Measurements from ENCODE around the gene CENPC.
"Not testable (repeated sequence)": the region's sequence is repeated elsewhere in the genome, so short reads cannot be mapped to it uniquely, and the experiment has no call there.

The CENPC gene

GRCh38 chr4:67466751-67467150 lies 78.6 kb downstream of the CENPC start:
- no peak for DNase-seq (ENCODE audit: low read depth in 2 of 2)

GRCh38 chr4:67465763-67466052 lies 79.6 kb downstream of the CENPC start:
- DNase-seq (ENCODE audit: low read depth in 2 of 2), result no peak

DNA sequence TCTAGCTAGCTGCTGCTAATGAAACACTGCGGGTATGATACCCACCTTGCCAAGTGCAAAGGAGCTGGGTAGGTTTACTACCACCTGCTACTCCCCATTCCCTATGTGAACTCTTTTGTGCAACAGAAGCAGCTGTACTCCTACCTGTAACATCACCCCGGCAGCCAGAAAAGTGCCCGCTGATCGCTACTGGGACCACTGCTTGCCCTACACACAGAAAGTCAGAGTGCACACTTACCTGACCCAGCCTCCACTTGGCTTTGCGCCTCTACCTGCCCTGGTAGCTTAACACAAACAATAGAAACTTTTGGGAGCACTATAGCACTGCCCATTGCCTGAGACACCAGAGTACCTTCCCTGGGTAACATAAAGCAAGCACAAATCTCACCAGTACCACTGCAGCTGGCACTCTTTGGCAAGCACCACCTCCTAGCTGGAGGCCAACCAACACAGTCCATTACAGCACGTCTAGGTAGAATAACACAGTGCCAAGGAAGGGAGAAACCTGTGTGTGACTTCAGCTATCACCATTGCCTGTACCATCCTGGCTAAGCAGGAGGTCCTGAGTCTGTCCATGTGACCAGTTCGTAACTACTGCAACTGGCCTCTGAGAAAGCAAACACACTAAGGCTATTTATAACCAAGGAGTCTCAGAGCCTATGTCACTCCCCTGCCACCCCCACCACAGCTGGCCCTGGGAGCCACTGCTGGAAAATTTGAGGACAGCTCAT lies 80.1 kb downstream of the CENPC start:
- no peak for DNase-seq (ENCODE audit: low read depth in 2 of 2)

DNA sequence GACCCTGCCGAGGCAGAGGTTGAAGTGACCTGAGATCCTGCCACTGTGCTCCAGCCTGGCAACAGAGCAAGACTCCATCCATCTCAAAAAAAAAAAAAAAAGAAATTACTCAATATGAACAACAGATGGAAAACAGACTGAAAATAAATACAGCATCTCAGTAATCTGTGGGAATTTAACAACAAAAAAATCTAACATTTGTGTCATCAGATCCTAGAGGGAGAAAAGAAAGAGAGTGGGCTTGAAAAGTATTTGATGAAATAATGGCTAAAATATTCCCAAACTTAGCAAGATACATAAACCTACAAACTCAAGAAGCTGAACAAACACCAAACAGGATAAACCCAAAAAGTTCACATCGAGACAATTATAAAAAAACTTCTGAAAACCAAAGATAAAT lies 84.7 kb downstream of the CENPC start:
- no peak for DNase-seq (ENCODE audit: low read depth in 2 of 2)

DNA sequence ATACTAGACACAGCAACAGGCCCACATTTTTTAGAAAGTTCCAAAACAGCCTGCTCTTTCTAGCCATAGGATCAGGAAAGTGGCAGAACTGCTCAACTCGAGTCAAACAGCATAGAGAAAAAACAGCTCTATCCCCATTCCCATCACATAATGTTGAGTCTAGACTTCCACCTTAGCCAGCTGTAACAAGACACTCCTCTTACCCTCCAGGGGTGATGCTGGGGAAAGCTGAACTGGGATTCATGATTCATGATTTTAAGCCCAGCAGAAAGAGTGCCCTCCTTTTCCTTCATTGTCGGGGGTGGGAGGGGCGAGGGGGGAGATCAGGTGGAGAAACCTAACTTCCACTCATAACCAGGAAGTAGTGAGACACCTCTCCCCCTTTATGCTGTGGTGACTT lies 86.1 kb downstream of the CENPC start:
- DNase-seq (ENCODE audit: low read depth in 2 of 2), result no peak

- DNase-seq (ENCODE audit: low read depth in 2 of 2), result no peak
Measured at GRCh38 chr4:67456577-67457196, 88.6 kb downstream of the CENPC start.

- DNase-seq (ENCODE audit: low read depth in 2 of 2), result not testable (repeated sequence)
Measured at GRCh38 chr4:67452846-67453205, 92.5 kb downstream of the CENPC start.

DNA sequence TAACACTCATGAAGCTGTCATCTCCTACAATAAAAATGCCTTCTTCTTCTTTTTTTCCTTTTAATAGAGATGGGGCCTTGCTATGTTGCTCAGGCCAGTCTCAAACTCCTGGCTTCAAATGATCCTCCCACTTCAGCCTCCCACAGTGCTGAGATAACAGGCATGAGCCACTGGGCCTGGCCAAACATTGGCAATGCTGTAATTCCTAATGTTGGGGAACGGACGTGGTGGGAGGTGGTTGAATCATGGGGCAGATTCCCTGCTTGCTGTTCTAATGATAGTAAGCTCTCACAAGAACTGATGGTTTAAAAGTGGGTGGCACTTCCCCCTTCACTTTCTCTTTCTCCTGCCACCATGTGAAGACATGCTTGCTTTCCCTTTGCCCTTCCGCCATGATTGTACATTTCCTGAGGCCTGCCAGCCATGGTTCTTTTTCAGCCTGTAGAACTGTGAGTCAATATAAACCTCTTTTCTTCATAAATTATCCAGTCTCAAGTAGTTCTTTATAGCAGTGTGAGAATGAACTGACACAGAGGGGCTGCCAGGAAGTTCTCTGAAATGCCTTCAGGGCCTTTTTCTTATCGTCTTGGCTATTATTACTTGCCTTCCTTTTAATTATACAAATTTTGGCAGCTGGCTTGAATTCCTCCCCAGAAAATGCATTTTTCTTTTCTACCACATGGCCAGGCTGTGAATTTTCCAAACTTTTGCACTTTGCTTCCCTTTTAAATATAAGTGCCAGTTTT lies 93.0 kb downstream of the CENPC start:
- DNase-seq (ENCODE audit: low read depth in 2 of 2), result no peak

DNA sequence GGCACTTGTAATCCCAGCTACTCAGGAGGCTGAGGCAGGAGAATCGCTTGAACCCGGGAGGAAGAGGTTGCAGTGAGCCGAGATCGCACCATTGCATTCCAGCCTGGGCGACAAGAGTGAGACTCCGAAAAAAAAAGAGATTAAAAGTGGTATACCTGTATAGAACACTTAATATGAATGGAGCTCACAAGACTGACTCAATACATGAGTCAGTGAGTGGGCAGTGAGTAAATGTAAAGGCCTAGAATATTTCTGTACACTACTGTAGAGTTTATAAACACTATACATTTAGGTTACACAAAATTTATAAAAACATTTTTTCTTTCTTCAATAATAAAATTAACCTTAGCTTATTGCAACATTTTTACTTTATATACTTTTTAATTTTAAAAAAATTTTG lies 93.8 kb downstream of the CENPC start:
- DNase-seq (ENCODE audit: low read depth in 2 of 2), result no peak

- DNase-seq (ENCODE audit: low read depth in 2 of 2), result no peak
Measured at GRCh38 chr4:67448621-67449020, 96.7 kb downstream of the CENPC start.

GRCh38 chr4:67447873-67448272 lies 97.4 kb downstream of the CENPC start:
- DNase-seq (ENCODE audit: low read depth in 2 of 2), result no peak

DNA sequence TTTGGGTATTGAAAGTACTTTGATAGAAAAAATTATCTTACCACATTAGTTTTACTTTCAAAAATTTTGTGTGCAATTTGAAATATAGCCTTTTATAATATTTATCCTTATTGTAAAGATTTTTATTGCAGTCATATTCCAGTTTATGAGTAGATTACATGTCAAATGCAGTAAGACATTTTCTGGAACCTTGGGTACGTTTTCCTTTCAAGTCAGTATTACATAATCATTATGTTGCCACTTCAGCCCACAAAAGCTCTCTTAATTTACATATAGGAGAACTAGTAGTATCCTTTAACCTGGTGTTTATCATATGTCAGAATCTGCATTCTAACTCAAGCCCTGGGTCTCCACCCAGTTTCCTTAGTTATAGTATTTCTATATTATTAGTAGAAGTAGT lies 98.5 kb downstream of the CENPC start:
- no peak for DNase-seq (ENCODE audit: low read depth in 2 of 2)

GRCh38 chr4:67445881-67446280 lies 99.4 kb downstream of the CENPC start:
- DNase-seq (ENCODE audit: low read depth in 2 of 2), result not testable (repeated sequence)

DNA sequence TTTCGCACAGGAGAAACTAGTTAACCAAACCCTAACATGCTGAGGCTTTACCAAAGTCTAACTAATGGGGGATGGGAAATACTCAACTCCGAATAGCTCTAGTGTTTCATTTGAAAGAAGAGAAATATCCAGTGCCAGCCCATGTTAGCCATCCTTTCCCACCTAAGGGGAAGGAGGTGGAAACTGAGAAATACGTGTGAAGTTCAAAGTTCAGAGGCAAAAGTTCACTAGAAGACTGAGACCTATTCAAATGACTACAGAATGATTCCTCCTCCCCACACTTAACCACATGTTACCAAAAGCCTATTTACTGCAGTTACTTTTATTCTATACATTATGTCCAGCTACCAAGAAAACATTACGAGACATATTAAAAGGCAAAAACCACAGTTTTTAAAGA lies 106.3 kb downstream of the CENPC start:
- DNase-seq (ENCODE audit: low read depth in 2 of 2), result no peak

GRCh38 chr4:67437974-67438713 lies 107.2 kb downstream of the CENPC start:
- DNase-seq (ENCODE audit: low read depth in 2 of 2), result no peak

DNA sequence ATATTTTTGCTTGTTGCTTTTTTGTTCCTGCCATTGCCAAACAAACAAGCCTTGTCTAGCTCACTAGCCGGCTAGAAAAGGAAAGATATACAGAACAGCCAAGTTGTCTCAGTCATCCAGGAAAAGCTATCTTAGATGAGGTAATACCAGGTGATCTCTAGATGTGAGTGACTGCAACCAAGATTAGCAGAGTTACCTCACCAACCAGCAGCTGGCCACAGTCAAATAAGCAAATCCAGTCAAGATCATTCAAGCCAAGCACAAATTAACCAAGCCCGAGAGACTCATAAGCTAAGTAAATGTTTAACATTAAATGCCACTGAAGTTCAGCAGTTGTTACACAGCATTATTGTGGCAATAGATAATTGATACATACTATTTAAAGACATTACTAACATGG lies 108.6 kb downstream of the CENPC start:
- DNase-seq (ENCODE audit: low read depth in 2 of 2), result no peak

DNA sequence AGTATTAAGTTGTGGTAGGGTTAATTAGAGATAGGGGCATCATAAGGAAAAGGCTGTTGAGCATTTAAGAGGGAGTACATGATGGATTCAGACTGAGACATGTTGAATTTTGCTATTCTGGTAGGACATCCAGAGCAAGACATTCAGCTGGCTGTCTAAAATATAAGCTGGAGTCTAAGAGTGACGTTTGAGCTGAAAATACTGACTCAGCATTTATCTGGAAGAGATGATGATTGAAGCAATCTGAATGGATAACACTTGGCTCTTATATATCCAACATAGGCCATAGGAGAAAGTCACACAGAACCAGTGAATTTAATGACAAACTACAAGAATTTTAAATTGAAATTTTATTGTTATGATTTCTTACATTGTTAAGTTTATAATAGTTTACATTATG lies 114.3 kb downstream of the CENPC start:
- no peak for DNase-seq (ENCODE audit: low read depth in 2 of 2)

DNA sequence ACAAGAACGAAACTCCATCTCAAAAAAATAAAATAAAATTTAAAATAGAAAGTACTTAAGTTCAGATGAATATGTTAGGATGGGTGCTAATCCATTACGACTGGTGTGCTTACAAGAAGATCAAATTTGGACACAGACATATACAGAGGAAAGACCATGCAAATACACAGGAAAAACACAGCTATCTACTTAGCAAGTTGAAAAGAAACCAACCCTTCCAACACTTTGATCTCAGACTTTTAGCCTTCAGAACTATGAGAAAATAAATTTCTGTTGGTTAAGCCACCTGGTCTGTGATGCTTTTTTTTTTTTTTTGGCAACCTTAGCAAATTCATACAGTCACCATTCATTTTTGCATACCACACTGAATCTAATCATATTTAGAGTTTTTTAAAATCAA lies 116.5 kb downstream of the CENPC start:
- DNase-seq (ENCODE audit: low read depth in 2 of 2), result no peak
